Measurements from ENCODE around the gene RNF207.

GRCh38 chr1:6167391-6168303 is 38.3 kb upstream of the RNF207 start:
- TF ChIP-seq, protein P1, sequence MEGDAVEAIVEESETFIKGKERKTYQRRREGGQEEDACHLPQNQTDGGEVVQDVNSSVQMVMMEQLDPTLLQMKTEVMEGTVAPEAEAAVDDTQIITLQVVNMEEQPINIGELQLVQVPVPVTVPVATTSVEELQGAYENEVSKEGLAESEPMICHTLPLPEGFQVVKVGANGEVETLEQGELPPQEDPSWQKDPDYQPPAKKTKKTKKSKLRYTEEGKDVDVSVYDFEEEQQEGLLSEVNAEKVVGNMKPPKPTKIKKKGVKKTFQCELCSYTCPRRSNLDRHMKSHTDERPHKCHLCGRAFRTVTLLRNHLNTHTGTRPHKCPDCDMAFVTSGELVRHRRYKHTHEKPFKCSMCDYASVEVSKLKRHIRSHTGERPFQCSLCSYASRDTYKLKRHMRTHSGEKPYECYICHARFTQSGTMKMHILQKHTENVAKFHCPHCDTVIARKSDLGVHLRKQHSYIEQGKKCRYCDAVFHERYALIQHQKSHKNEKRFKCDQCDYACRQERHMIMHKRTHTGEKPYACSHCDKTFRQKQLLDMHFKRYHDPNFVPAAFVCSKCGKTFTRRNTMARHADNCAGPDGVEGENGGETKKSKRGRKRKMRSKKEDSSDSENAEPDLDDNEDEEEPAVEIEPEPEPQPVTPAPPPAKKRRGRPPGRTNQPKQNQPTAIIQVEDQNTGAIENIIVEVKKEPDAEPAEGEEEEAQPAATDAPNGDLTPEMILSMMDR (IDR thresholded peaks at IDR 0.05): no peak
- no peak for TF ChIP-seq POLR2AphosphoS5 (IDR thresholded peaks at IDR 0.05)
